ENCODE measurements around the gene MAGI1. TPM values are rescaled to one million over a fixed set of nuclear protein-coding genes. Genes with fewer than 3 reads are reported as not detected.

Gene MAGI1
- total RNA-seq, 1 donor, result 13.0 TPM

DNA sequence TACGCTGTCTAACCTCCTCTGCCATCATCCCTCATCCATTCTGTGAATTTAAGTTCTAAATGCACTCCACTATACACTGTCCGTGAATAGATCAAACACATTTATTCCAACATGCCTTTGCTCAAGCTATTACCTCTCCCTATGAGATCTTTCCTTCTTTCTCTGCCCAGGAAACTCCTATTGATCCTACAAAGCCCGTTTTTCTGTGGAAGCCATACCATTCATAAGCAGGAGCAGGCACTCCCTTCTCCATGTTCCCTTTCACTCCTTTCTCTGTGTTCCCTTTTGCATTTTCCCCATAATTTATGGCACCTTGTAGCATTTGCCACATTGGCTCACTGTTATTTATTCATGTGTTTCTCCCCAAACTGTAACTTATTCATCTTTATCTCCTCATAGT lies 501.6 kb downstream of the MAGI1 start:
- H3K4me3 ChIP-seq (ENCODE audit: low read depth, low read length), result no peak overlapping the region
- TF ChIP-seq CTCF (IDR thresholded peaks at IDR 0.05; ENCODE audit: insufficient read depth, low read length), result no peak
- no peak for DNase-seq (ENCODE audit: low read depth)

GRCh38 chr3:65535260-65535659 lies 503.5 kb downstream of the MAGI1 start:
- DNase-seq (ENCODE audit: low read depth), result no peak
- no peak for TF ChIP-seq CTCF (IDR thresholded peaks at IDR 0.05; ENCODE audit: insufficient read depth, low read length)
- H3K4me3 ChIP-seq (ENCODE audit: low read depth, low read length), result no peak overlapping the region

DNA sequence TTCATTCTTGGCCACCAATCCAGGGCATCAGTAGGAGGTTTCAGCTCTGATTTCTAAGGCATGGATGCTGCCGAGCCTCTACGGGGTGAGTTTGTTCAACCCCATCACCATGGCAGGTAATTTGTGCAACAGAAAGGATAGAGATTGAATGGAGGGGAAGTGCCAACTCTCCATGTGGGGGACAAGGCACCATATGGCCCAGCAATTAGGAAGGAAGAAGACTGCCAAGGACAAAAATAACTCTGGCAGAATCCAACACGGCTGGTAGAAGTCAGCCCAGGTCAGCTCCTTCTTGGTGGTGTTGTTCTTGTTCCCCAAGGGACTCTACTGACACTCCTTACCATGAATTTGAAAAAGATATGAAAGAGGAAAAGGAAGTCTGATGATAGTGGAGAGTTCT lies 503.9 kb downstream of the MAGI1 start:
- no peak overlapping the region for H3K4me3 ChIP-seq (ENCODE audit: low read depth, low read length)
- no peak for TF ChIP-seq CTCF (IDR thresholded peaks at IDR 0.05; ENCODE audit: insufficient read depth, low read length)

DNA sequence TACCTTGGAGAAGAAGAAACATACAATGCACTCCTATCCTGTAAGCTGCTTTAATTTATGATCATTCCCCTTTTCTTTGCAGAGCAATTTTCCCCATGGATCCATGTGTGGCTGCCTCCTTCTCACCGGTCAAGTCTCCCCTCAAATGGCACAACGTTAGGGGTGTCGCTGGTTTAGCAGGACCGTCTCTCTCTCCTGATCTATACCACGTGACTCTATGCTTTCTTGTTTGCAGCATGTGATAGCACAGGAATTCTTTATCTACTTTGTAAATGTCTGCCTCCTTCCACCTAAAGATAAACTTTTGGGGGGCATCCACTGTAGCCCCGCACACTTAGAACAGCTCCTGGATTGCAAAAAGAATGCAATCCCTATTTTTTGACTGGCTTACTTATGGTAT lies 506.0 kb downstream of the MAGI1 start:
- H3K4me3 ChIP-seq (ENCODE audit: low read depth, low read length), result no peak overlapping the region
- no peak for TF ChIP-seq CTCF (IDR thresholded peaks at IDR 0.05; ENCODE audit: insufficient read depth, low read length)
- DNase-seq (ENCODE audit: low read depth), result no peak

More for the DNA sequence above, 503.9 kb downstream of the MAGI1 start:
- no peak for DNase-seq (ENCODE audit: low read depth)

GRCh38 chr3:65532215-65532614 lies 506.5 kb downstream of the MAGI1 start:
- peak; percentile 18 for DNase-seq (ENCODE audit: low read depth)
- H3K4me3 ChIP-seq (ENCODE audit: low read depth, low read length), result no peak overlapping the region
- no peak for TF ChIP-seq CTCF (IDR thresholded peaks at IDR 0.05; ENCODE audit: insufficient read depth, low read length)

GRCh38 chr3:65531499-65531898 lies 507.2 kb downstream of the MAGI1 start:
- DNase-seq (ENCODE audit: low read depth), result no peak
- no peak overlapping the region for H3K4me3 ChIP-seq (ENCODE audit: low read depth, low read length)
- TF ChIP-seq CTCF (IDR thresholded peaks at IDR 0.05; ENCODE audit: insufficient read depth, low read length), result no peak

DNA sequence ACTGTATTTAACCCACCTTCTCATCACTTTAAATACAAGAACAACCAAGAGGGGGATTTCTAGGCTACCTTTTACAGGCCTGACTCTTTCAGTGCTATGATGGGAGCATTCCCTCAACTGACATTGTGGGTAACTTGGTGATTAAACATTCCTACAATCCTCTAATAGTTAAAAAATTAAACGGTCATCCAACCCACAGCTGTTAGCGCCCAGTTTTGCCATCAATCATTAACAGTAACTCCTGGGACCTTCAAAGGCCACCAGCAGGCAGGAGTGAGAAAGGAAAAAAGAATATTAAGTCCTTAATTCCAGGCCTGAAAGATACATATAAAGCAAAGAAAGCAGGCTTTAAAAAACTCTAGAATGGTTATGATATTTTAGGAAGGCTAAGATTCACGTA lies 512.1 kb downstream of the MAGI1 start:
- no peak for DNase-seq (ENCODE audit: low read depth)
- no peak for TF ChIP-seq CTCF (IDR thresholded peaks at IDR 0.05; ENCODE audit: insufficient read depth, low read length)
- no peak overlapping the region for H3K4me3 ChIP-seq (ENCODE audit: low read depth, low read length)
